ENCODE results near the gene EDC4. TPM values are rescaled to one million over a fixed set of nuclear protein-coding genes. Genes with fewer than 3 reads are reported as not detected.

EDC4 gene
- total RNA-seq, 3 donors from 2014 or later = 114 to 124 (median 120) TPM

Other genes with a start within 250 kb of the EDC4 start
- gene CARMIL2, start 227.9 kb upstream of the EDC4 start, total RNA-seq = 100 to 1,000 TPM; 204 to 221 (median 207) TPM
- 10 to 100 TPM; 87.5 to 89.7 (median 89.4) TPM for gene ACD, start 212.8 kb upstream of the EDC4 start, total RNA-seq
- 10 to 100 TPM; 12.0 to 12.5 (median 12.5) TPM for gene PARD6A, start 212.1 kb upstream of the EDC4 start, total RNA-seq
- 10 to 100 TPM; 13.9 to 16.7 (median 14.1) TPM for gene ENKD1, start 206.3 kb upstream of the EDC4 start, total RNA-seq
- gene C16orf86, start 206.2 kb upstream of the EDC4 start, total RNA-seq = under 1 TPM; 0.35 to 0.63 (median 0.46) TPM
- 10 to 100 TPM; 17.3 to 22.0 (median 20.2) TPM for gene GFOD2, start 153.7 kb upstream of the EDC4 start, total RNA-seq
- 10 to 100 TPM; 17.2 to 17.9 (median 17.8) TPM for gene RANBP10, start 66.5 kb upstream of the EDC4 start, total RNA-seq
- 1 to 10 TPM in 2 of 3 donors, under 1 TPM in 1; 0.79 to 1.4 (median 1.3) TPM for gene TSNAXIP1, start 66.2 kb upstream of the EDC4 start, total RNA-seq
- 10 to 100 TPM; 42.1 to 51.4 (median 43.1) TPM for gene THAP11, start 30.7 kb upstream of the EDC4 start, total RNA-seq
- gene NUTF2, start 26.1 kb upstream of the EDC4 start, total RNA-seq = 100 to 1,000 TPM; 170 to 182 (median 182) TPM
- gene CENPT, start 25.4 kb upstream of the EDC4 start, total RNA-seq = 10 to 100 TPM; 40.4 to 52.0 (median 46.3) TPM
- gene NRN1L, start 11.8 kb downstream of the EDC4 start, total RNA-seq = not detected
- gene PSKH1, start 20.2 kb downstream of the EDC4 start, total RNA-seq = 10 to 100 TPM; 10.4 to 14.6 (median 10.9) TPM
- gene CTRL, start 58.8 kb downstream of the EDC4 start, total RNA-seq = 10 to 100 TPM in 1 of 3 donors, 1 to 10 TPM in 2; 7.8 to 10.4 (median 8.8) TPM
- gene PSMB10, start 63.8 kb downstream of the EDC4 start, total RNA-seq = 100 to 1,000 TPM; 223 to 262 (median 249) TPM
- gene LCAT, start 71.1 kb downstream of the EDC4 start, total RNA-seq = 1 to 10 TPM; 8.0 to 9.1 (median 8.1) TPM
- gene SLC12A4, start 95.6 kb downstream of the EDC4 start, total RNA-seq = 10 to 100 TPM; 18.5 to 20.5 (median 19.6) TPM
- under 1 TPM in 2 of 3 donors, not detected in 1; 0.11 to 0.33 TPM for gene DPEP3, start 107.4 kb downstream of the EDC4 start, total RNA-seq
- gene DPEP2, start 126.4 kb downstream of the EDC4 start, total RNA-seq = under 1 TPM; 0.47 to 0.81 (median 0.71) TPM
- gene DPEP2NB, start 142.9 kb downstream of the EDC4 start, total RNA-seq = not detected
- 10 to 100 TPM; 34.9 to 40.3 (median 39.1) TPM for gene DDX28, start 150.2 kb downstream of the EDC4 start, total RNA-seq
- gene DUS2, start 150.2 kb downstream of the EDC4 start, total RNA-seq = 10 to 100 TPM; 35.9 to 37.4 (median 37.1) TPM
- gene NFATC3, start 212.3 kb downstream of the EDC4 start, total RNA-seq = 10 to 100 TPM; 64.8 to 72.3 (median 65.3) TPM